GM23338 (cell line): ENCODE measurements around the gene TNFAIP3. TPM values are rescaled to one million over a fixed set of nuclear protein-coding genes. Genes with fewer than 3 reads are reported as not detected.

Source experiments
- ATAC-seq: fragments of 200-7000 bp; cut with Tn5 transposase; 3 replicates; pipeline ENCODE4 v1.9.1; 2020
- DNase-seq: peaks from one replicate; pipeline ENCODE4 v3.0.0-alpha.2; 2015; ENCODE audit warnings: low spot score
- H2AFZ ChIP-seq: fragments of 200-600 bp; sonication (generic); 2 replicates; pipeline ENCODE4 v1.8.0; 2016; ENCODE audit warnings: antibody characterized with exemption, mild to moderate bottlenecking, moderate library complexity
- H3F3A ChIP-seq: fragments of 200-600 bp; sonication (generic); replicated peaks from 2 replicates; pipeline ENCODE4 v1.8.0; 2017; ENCODE audit warnings: antibody characterized with exemption, mixed run types, low read depth
- H3K27ac ChIP-seq: fragments of 200-600 bp; sonication (generic); 2 replicates; pipeline ENCODE4 v1.6.1; 2016; ENCODE audit warnings: low read depth
- H3K27me3 ChIP-seq: fragments of 200-600 bp; sonication (generic); 2 replicates; pipeline ENCODE4 v1.8.0; 2016; ENCODE audit warnings: mild to moderate bottlenecking, mixed run types, moderate library complexity; ENCODE audit not compliant: insufficient read depth
- H3K36me3 ChIP-seq: fragments of 200-600 bp; sonication (generic); 2 replicates; pipeline ENCODE4 v1.8.0; 2016; ENCODE audit warnings: mild to moderate bottlenecking; ENCODE audit not compliant: insufficient read depth
- H3K4me1 ChIP-seq: fragments of 200-600 bp; sonication (generic); 2 replicates; pipeline ENCODE4 v1.8.0; 2016; ENCODE audit warnings: mild to moderate bottlenecking, moderate library complexity; ENCODE audit not compliant: insufficient read depth
- H3K4me2 ChIP-seq: fragments of 200-600 bp; sonication (generic); 2 replicates; pipeline ENCODE4 v1.7.1; 2017; ENCODE audit warnings: mixed run types
- H3K4me3 ChIP-seq: fragments of 200-600 bp; sonication (generic); 2 replicates; pipeline ENCODE4 v1.6.1; 2016; ENCODE audit warnings: mixed run types
- H3K79me2 ChIP-seq: fragments of 200-600 bp; sonication (generic); replicated peaks from 2 replicates; pipeline ENCODE4 v1.8.0; 2017; ENCODE audit warnings: mild to moderate bottlenecking; ENCODE audit not compliant: insufficient read depth
- H3K9me2 ChIP-seq: fragments of 200-600 bp; sonication (generic); 2 replicates; pipeline ENCODE4 v1.8.0; 2017; ENCODE audit not compliant: insufficient read depth
- H4K20me1 ChIP-seq: fragments of 200-600 bp; sonication (generic); replicated peaks from 2 replicates; pipeline ENCODE4 v1.8.0; 2017; ENCODE audit warnings: mild to moderate bottlenecking; ENCODE audit not compliant: insufficient read depth
- H3K27ac Mint-ChIP-seq: 2 replicates; pipeline ENCODE4 v1.8.0; 2020; ENCODE audit warnings: inconsistent platforms, mild to moderate bottlenecking, moderate library complexity, mixed read lengths
- H3K27me3 Mint-ChIP-seq: 3 replicates; pipeline ENCODE4 v1.8.0; 2022; ENCODE audit warnings: low read depth, mild to moderate bottlenecking, moderate library complexity, mixed read lengths, inconsistent platforms; ENCODE audit not compliant: insufficient read depth, poor library complexity
- H3K36me3 Mint-ChIP-seq: 3 replicates; pipeline ENCODE4 v1.8.0; 2021; ENCODE audit warnings: low read depth, mild to moderate bottlenecking, inconsistent platforms, moderate library complexity, mixed read lengths
- H3K4me1 Mint-ChIP-seq: 3 replicates; pipeline ENCODE4 v1.8.0; 2020; ENCODE audit warnings: mild to moderate bottlenecking, inconsistent platforms, mixed read lengths
- H3K4me3 Mint-ChIP-seq: 3 replicates; pipeline ENCODE4 v1.8.0; 2021; ENCODE audit warnings: moderate library complexity, mild to moderate bottlenecking, inconsistent platforms, mixed read lengths
- H3K9me3 Mint-ChIP-seq: 3 replicates; pipeline ENCODE4 v1.8.0; 2020; ENCODE audit warnings: moderate library complexity, mild to moderate bottlenecking, inconsistent platforms, mixed read lengths
- CREB1 ChIP-seq: fragments of 250-450 bp; sonication (Bioruptor Pico); IDR thresholded peaks from 2 replicates; pipeline ENCODE4 v1.5.0; 2020; ENCODE audit warnings: low read depth, mild to moderate bottlenecking, moderate library complexity
- EZH2 ChIP-seq: fragments of 200-600 bp; sonication (generic); IDR thresholded peaks from one replicate; pipeline ENCODE4 v1.8.0; 2017; ENCODE audit warnings: antibody characterized with exemption, mild to moderate bottlenecking, low read depth; ENCODE audit not compliant: unreplicated experiment
- polyA plus RNA-seq: library from polyadenylated mRNA; unstranded; fragments of >200 nt; fragmentation: Nextera tagmentation; extraction: Ambion mirVana; gene quantifications from 2 replicates; pipeline ENCODE4 v1.2.1, GENCODE V29; 2016
- total RNA-seq: library from RNA; depleted of rRNA; stranded (reverse); fragments of >200 nt; shearing (Covaris generic); gene quantifications from 2 replicates; pipeline ENCODE4 v1.2.3, GENCODE V29; 2014
- TF ChIP-seq, protein P1 (sequence below): IDR thresholded peaks from 2 replicates; pipeline ENCODE4 v1.6.1; 2016; ENCODE audit warnings: antibody characterized with exemption
- TF ChIP-seq, protein P2 (sequence below): fragments of 250-450 bp; sonication (Bioruptor Pico); IDR thresholded peaks from 2 replicates; pipeline ENCODE4 v1.5.0; 2020; ENCODE audit warnings: mild to moderate bottlenecking, moderate library complexity

TNFAIP3 gene
- total and polyA plus RNA-seq, 2 experiments from 2014 or later, result 2.1 to 2.3 TPM

DNA sequence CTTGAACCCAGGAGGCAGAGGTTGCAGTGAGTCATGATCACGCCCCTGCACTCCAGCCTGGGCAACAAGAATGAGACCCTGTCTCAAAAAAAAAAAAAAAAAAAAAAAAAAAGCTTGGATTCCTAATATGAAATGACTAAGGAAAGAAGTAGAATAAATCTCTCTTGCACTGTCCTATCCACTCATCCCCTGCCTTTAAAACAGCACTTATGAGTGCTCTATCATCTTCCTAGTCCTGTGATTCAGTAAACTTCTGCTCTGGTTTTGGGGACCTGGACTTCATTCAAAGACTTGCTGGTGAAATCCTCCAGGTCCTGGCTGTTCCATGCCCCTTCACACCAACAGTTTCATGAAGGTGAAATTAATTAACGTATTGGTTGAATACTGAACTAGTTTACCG lies 29.6 kb downstream of the TNFAIP3 start (continued):
- TF ChIP-seq, protein P1, sequence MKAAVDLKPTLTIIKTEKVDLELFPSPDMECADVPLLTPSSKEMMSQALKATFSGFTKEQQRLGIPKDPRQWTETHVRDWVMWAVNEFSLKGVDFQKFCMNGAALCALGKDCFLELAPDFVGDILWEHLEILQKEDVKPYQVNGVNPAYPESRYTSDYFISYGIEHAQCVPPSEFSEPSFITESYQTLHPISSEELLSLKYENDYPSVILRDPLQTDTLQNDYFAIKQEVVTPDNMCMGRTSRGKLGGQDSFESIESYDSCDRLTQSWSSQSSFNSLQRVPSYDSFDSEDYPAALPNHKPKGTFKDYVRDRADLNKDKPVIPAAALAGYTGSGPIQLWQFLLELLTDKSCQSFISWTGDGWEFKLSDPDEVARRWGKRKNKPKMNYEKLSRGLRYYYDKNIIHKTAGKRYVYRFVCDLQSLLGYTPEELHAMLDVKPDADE, result no peak
- TF ChIP-seq, protein P2, sequence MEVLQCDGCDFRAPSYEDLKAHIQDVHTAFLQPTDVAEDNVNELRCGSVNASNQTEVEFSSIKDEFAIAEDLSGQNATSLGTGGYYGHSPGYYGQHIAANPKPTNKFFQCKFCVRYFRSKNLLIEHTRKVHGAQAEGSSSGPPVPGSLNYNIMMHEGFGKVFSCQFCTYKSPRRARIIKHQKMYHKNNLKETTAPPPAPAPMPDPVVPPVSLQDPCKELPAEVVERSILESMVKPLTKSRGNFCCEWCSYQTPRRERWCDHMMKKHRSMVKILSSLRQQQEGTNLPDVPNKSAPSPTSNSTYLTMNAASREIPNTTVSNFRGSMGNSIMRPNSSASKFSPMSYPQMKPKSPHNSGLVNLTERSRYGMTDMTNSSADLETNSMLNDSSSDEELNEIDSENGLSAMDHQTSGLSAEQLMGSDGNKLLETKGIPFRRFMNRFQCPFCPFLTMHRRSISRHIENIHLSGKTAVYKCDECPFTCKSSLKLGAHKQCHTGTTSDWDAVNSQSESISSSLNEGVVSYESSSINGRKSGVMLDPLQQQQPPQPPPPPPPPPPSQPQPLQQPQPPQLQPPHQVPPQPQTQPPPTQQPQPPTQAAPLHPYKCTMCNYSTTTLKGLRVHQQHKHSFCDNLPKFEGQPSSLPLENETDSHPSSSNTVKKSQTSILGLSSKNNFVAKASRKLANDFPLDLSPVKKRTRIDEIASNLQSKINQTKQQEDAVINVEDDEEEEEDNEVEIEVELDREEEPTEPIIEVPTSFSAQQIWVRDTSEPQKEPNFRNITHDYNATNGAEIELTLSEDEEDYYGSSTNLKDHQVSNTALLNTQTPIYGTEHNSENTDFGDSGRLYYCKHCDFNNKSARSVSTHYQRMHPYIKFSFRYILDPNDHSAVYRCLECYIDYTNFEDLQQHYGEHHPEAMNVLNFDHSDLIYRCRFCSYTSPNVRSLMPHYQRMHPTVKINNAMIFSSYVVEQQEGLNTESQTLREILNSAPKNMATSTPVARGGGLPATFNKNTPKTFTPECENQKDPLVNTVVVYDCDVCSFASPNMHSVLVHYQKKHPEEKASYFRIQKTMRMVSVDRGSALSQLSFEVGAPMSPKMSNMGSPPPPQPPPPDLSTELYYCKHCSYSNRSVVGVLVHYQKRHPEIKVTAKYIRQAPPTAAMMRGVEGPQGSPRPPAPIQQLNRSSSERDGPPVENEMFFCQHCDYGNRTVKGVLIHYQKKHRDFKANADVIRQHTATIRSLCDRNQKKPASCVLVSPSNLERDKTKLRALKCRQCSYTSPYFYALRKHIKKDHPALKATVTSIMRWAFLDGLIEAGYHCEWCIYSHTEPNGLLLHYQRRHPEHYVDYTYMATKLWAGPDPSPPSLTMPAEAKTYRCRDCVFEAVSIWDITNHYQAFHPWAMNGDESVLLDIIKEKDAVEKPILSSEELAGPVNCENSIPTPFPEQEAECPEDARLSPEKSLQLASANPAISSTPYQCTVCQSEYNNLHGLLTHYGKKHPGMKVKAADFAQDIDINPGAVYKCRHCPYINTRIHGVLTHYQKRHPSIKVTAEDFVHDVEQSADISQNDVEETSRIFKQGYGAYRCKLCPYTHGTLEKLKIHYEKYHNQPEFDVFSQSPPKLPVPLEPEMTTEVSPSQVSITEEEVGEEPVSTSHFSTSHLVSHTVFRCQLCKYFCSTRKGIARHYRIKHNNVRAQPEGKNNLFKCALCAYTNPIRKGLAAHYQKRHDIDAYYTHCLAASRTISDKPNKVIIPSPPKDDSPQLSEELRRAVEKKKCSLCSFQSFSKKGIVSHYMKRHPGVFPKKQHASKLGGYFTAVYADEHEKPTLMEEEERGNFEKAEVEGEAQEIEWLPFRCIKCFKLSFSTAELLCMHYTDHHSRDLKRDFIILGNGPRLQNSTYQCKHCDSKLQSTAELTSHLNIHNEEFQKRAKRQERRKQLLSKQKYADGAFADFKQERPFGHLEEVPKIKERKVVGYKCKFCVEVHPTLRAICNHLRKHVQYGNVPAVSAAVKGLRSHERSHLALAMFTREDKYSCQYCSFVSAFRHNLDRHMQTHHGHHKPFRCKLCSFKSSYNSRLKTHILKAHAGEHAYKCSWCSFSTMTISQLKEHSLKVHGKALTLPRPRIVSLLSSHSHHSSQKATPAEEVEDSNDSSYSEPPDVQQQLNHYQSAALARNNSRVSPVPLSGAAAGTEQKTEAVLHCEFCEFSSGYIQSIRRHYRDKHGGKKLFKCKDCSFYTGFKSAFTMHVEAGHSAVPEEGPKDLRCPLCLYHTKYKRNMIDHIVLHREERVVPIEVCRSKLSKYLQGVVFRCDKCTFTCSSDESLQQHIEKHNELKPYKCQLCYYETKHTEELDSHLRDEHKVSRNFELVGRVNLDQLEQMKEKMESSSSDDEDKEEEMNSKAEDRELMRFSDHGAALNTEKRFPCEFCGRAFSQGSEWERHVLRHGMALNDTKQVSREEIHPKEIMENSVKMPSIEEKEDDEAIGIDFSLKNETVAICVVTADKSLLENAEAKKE (CRISPR knock-in tag), result no peak

DNA sequence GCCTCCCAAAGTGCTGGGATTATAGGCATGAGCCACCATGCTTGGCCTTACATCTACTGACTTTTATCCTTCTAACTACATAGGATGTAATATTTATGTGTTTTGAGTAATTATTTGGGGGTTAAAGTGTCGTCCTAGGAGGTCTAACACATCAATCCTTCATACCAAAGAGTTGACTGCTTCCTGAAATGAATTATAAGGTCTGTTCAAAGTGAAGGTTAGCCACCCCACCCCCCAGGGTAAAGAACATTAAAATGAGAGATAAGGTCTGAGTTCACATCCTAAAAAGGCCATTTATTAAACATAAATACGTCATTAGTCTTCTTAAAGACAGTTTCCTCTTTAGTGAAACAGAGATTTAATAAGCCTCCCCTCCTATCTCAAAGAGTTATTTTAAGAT lies 33.8 kb downstream of the TNFAIP3 start:
- H3K4me3 Mint-ChIP-seq, result no peak overlapping the region
- no peak overlapping the region for H2AFZ ChIP-seq
- ATAC-seq, result no peak
- DNase-seq, result no peak
- H4K20me1 ChIP-seq, result no peaks in the 10 kb centered on the region
- H3K27ac ChIP-seq, result no peak overlapping the region
- H3K27me3 Mint-ChIP-seq, result no peaks in the 10 kb centered on the region
- no peaks in the 10 kb centered on the region for H3K9me3 Mint-ChIP-seq
- H3F3A ChIP-seq, result no peaks in the 10 kb centered on the region
- no peak overlapping the region for H3K4me2 ChIP-seq
- no peaks in the 10 kb centered on the region for H3K36me3 ChIP-seq
- H3K79me2 ChIP-seq, result no peaks in the 10 kb centered on the region
- H3K4me3 ChIP-seq, result no peak overlapping the region
- no peaks in the 10 kb centered on the region for H3K9me2 ChIP-seq
- no peak overlapping the region for H3K27ac Mint-ChIP-seq
- no peak for TF ChIP-seq EZH2
- TF ChIP-seq, protein P2 (CRISPR knock-in tag), result no peak
- TF ChIP-seq CREB1 (CRISPR knock-in tag), result no peak
- H3K4me1 ChIP-seq, result no peaks in the 10 kb centered on the region
- H3K27me3 ChIP-seq, result no peaks in the 10 kb centered on the region
- no peaks in the 10 kb centered on the region for H3K36me3 Mint-ChIP-seq
- no peaks in the 10 kb centered on the region for H3K4me1 Mint-ChIP-seq
